Measurements from ENCODE around the gene GRK5.

GRK5 gene

DNA sequence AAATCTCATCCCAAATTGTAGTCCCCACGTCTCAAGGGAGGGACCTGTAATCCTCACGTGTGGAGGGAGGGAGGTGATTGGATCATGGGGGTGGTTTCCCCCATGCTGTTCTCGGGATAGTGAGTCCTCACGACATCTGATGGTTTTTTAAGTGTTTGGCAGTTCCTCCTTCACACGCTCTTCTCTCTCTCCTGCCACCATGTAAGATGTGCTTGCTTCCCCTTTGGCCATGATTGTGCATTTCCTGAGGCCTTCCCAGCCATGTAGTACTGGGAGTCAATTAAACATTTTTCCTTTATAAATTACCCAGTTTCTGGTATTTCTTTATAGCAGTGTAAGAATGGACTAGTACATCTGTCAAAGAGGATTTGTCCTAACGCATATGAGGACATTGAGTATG lies 275.6 kb downstream of the GRK5 start:
- no peak for DNase-seq (ENCODE audit: low read depth)

DNA sequence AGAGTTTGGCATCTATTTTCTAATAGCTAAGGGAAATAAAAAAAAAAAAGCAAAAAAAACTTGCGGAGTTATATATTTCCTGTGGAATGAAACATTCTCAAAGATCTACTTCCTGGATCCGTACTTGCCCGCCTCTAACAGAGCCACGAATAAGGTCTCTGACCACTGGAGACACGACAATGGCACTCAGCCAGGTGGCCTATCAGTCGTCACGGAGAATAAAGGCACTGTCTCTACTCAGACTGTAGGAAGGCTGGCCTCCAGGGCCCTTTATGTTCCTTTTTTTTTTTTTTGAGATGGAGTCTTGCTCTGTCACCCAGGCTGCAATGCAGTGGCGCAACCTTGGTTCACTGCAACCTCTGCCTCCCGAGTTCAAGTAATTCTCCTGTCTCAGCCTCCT lies 276.5 kb downstream of the GRK5 start:
- no peak for DNase-seq (ENCODE audit: low read depth)

DNA sequence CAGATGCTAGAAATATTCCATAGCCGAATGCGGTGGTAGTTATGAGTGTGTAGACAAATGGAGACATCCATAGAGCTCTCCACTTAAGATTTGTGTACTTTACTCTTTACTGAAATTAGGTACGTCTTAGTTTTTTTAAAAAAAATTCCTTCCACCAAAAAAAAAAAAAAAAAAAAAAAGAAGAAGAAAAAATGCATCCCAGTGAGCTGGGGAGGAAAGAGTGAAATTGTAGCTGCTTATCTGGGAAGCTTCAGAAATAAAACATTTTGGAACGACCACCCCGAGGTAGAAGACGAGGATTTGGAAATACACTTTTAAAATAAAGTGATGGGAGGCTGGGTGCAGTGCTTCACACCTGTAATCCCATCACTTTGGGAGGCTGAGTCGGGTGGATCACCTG lies 281.3 kb downstream of the GRK5 start:
- DNase-seq (ENCODE audit: low read depth) = no peak

DNA sequence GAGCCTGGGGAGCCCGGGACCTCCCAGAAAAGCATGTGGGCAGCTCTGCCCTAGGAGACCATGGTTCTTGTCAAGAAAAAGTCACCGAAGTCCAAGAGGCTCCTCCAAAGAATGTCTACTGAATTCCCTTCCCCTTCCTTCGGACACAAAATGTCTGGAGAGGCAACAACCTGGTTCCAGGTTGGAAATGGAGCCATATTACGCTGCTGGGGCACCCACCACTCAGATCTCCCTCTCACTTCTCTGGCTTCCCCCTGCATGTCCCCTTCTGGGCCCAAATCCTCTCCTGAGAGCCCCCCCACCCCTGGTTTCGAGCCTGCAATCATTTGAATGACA lies 282.6 kb downstream of the GRK5 start:
- no peak for DNase-seq (ENCODE audit: low read depth)

DNA sequence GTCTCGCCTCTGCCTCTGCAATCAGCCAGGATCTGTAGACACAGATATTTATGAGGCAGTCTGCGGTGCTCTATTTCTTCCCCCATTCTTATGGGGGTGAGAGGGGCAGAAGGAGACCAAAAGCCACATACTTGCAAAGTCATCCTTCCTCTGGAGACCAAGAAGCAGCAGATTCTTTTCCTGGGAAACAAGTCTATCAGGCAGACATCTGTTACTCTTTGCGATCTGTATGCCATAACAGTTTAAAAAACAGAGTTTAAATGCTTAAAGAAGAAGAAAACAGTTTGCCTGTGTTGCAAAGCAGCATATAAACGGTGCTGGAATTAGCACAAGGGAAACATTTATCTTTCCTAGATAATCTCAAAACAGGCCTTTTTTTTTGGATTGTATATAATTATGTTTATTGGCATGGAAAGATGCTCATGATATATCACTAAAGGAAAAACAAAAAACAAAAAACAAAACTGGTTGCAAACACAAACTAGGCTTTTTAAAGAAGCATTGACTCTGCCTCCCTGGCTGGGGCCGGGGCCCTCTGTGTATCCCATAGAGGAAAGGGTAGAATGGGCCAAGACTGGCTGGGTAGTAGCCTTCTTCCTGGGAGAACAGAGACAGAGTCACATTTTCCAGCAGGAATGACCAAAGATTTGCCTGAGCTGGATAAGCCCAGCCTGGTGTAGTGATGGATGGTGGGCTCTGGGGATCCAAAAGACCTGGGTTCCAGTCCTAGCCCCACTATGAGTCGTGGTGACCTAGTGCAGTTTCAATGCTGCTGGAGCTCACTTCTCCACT lies 284.8 kb downstream of the GRK5 start:
- no peak for DNase-seq (ENCODE audit: low read depth)

DNA sequence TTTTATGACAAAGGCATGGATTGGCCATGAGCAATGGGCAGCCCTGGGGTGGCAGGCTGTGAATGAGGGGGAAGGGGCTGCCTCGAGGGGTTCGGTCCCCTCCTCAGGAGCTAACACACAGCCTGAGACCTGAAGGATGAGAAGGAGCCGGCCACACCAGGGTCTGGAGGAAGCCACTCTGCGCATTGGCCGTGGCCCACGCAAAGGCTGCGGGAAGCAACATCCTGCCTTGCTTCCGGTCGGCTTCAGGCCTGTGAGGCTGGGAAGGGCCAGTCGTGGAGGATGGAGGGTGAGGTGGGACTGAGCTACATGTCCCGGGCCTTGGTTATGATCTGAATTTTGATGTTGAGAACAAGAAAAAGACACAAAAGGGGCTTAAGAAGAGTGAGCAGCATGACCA lies 285.8 kb downstream of the GRK5 start:
- DNase-seq (ENCODE audit: low read depth) = no peak

DNA sequence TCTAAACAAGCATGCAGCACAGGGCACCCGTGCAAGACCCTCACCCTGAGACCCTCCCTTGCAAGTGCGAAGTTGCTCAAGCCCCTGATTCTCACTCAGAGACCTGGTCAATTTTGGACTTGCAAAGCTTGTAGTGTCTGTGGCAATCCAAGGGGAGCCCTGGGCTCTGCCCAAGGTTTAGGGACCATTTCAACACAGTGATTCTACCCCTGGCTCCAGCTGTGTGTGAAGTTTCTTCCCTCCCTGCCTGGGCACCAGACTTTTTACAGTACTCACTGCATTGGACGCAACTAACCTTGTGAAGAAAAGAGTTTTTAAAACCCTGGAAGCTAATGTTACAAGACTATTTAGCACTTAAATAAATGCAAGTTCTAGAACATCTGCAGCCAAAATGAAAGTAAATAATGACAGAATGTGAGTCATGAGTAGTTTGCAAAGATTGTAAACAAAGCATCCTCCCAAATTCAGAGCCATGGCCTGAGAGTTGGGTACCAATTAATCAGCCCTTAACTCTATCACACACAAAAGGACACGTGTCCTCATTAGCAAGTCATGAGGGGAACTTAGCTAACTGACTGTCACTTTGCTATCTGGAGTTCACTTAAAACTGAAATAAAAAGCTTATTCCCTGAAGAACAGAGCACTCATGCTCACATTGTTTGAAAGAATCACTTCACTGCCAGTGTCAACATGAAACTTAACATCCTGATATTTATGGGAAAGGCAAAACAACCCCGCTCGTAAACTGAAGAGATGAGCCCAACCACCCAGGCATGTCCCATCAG lies 287.1 kb downstream of the GRK5 start:
- no peak for DNase-seq (ENCODE audit: low read depth)

DNA sequence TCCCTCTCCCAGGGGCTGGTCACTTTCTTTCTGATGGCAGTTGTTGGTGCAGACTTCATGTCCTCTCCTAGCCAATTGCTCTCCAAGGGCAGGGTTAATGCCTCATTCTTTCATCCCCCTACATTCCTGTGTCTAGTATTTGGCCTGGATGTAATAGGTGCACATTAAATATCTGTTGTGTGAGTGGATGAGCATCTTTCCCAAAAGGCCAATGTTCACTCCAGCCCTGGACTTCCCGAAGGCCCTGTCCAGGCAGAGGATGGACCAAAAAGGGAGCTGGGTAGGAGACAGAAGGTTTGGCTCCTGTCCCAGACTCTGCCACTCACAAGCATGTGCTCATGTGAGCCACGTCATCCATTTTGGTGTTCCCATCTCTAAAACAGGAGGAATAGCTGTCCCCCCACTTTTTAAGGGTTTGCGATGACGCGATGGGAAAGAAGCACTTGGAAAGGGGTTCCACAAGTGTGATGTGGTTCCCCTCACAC lies 287.7 kb downstream of the GRK5 start:
- DNase-seq (ENCODE audit: low read depth) = no peak

DNA sequence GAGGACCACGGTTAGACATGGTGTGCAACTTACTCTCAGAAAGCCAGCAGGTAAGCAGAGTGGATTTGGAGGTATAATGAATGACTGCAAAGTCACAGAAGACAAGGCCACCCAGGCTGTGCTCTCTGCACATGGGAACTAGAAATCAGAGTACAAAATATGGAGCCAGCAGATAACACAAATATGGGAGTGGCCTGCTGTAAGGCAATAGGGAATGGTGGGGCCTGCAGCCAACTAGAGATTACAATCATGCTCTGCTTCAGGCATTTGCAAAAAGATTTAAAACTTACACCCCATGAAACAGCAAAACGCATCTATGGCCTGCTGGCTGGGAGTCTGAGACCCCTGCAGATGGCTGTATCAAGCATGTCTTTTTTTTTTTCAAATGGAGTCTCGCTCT lies 288.2 kb downstream of the GRK5 start:
- no peak for DNase-seq (ENCODE audit: low read depth)

DNA sequence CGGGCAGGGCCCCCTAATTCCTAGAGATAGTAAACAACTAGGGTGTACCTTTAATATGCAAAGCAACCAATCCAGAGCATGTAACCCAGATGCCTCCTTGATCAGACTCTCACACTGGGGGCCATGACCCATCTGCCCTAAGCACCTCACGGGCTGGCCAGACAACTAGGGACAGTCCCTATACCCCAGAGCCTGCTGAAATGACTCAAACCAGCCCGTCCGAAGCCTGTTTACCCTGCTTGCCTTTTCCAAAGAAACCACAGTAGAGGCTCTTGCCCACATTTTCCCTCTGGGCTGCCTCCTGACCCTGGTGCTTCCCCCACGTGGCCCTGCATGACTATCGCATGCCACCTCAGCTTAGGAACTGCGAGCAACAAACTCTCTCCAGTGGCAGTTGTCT lies 288.9 kb downstream of the GRK5 start:
- DNase-seq (ENCODE audit: low read depth) = no peak

DNA sequence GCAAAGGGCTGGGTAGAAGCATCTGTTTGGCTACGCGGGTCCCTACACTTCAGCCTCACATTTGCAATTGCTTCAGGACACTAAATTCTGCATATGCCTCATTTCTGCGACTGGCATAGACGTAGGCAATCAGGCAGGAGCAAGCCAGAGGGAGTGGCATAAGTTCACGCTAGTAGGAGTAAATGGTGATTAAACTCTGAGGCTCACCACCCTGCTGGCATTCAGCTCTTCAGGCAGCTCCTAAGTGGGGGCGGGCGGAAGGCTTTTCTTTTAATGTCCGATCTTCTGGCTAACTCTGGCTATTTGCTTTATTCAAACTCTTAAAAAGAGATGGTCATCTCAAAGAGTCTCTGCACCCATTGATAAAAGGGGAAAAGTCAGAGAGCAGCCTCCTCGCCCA lies 289.9 kb downstream of the GRK5 start:
- DNase-seq (ENCODE audit: low read depth) = no peak

DNA sequence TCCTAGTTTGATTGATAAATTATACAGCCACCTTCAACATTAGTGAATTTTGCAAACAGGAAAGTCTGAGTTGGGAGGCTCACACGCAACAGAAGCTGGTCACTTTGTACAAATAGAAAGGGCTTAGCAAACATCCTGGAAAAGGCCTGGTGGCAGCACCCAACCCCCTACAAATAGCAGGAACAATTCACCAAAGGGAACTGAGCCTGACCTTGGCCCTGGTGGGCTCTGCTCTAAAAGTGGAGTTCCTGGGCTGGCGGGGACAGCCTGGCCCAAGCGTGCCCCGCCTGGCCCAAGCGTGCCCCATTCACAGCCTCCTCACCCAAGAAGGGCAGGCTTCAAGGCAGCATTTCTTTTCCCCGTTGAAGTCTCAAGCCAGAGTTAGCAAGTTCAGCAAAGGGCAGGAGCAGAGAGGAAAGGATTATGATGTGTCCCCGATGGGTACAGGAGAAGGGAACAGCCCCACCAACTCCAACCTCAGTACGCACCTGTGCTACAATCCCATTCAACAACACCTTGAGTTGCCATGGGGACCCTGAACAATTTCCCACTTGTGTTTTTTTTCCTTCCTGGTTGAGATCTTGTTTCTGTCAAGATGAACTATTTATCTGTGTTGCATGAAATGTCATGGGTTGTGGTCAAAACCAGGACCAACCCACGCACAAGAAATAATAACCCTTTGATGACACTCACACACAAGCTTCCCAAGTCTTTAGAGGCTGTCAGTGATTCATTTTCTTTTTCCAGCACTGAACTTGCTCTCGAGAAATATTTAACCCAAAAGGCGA lies 291.7 kb downstream of the GRK5 start:
- no peak for DNase-seq (ENCODE audit: low read depth)

DNA sequence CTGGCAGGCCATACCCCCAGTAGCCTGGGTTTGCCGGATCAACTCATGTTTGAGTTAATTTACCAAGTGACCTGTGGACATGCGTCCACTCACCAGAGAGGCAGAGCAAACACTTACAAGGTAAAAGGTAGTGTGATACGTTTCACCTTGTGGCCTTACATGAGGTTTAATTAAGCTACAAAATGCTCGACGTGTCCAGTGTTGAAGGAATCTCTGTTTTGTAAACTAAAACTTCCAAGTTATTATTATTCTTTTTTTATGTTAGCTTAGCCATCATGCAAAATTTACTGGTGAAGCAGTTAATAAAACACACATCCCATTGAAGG lies 292.3 kb downstream of the GRK5 start:
- no peak for DNase-seq (ENCODE audit: low read depth)

DNA sequence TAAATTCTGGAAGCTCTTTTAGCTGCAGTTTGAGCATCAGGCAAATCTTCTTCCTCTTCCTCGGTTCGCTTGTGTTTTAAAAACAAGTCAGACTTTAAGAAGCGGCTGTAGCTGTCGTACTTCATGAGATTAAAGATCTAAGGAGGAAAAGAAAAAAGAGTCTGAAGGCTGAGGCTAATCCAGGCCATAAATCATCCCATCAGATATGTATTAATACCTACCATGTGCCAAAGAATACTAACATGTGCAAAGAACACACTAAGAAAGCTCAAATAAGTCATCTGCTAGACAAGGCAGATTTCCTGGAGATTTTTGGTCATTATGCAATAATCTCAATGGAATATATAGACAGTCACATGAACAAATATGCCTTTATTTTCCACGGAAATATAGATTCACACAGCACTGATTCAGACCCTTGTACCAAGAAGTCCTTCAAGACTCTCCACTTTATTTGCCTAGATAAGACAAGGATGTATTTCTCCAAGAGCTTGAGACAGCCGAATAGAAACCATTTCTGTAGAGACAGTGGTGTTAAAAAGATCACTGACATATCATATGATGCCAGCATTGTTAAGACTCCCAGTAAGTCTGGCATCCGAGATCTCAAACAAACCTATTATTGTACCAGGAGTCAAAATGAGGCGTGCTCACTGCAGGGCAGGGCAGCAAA lies 292.9 kb downstream of the GRK5 start:
- DNase-seq (ENCODE audit: low read depth) = no peak

DNA sequence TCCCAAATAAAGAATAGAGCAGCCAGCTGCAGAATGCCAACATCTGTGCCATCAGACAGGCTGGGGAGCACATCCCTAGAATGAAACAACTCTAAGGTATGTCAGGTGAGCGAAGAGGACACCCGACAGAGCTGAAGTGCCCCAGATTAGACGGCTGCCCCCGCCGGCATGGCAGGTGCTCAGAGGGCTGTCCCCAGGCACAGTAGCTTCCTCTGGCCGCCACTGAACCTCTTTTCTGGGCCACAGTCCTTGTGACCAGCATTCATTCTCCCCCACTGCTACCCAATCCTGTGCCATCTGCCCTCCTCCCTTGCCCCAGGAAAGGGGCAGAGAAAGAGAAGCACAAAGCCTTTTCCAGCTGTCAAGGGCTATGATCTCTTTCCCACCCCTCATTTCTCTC lies 293.4 kb downstream of the GRK5 start:
- DNase-seq (ENCODE audit: low read depth) = no peak

DNA sequence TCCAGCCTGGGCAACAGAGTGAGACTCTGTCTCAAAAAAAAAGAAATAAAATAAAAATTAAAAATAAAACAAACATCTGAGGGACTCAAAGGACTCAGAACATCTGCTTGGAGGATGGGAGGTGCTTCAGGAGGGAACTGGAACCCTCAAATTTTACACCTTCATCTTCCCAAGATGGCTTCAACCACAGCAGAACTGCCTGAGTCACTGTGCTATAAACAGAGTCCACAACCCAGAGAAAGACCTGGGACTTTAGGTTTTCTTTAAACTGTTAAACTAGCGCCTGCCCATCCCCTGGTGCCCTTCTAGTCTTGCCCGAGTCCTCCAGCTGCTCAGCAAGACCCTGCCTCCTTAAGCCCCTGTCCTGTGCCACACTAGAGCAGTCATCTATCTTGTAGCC lies 294.3 kb downstream of the GRK5 start:
- no peak for DNase-seq (ENCODE audit: low read depth)

DNA sequence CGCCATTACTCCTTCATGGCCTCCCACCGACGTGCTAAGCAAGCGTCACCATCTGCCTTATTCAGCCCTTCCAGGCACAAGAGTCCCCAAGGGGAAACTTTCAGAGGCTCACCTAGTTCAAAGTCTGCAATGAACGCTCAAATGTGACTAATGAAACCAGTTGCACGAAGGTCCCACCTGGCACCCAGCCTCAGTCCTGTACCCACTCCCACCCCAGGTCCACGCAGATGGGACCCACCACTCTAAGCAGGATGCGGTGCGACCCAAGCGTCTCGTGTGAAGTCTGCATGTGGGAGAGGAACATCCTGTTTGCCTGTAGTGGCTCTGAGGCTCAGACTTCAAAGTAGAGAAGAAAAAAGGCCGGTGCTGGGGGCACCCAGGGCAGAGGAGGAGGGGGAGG lies 294.8 kb downstream of the GRK5 start:
- peak; percentile 83 for DNase-seq (ENCODE audit: low read depth)

DNA sequence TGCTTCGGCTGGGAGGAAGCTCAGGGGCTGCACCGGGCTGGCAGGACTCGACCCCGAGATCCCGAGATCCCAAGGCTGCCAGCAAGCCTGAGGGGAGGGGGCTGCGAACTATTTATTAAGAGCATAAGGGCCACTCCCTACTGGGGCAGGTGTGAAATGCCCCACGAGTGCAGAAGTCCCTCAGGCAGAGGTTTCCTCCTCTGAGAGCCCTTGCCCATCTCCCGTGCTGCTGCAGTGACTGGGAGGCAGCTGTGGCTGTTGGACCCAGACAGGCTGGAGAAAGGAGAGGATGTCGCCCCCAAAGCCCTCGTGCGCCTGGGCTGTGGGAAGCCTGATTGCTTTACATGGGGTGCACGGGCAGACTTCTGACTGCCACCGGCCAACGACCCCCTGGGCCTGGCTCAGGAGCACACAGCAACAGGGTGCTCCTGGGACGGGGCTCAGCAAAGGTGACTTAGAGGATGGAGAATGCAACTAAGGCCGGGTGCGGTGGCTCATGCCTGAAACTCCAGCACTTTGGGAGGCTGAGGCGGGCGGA lies 295.3 kb downstream of the GRK5 start:
- DNase-seq (ENCODE audit: low read depth) = no peak

DNA sequence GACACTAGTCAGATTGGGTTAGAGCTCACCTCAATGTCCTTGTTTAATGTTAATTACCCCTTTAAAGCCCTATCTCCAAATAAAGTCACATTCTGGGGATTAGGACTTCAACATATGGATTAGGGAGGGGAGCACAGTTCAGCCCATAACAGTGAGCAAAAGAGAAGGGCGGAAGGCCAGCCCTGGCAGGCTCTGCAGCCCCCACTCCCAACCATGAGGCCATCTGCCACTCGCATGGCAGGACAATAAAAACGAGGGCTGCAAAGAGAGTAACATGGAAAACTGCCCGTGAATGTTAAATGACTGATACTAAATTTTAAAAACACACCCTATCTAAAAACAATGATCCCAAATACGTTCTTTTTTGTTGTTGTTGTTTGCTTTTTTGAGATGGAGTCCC lies 296.4 kb downstream of the GRK5 start:
- no peak for DNase-seq (ENCODE audit: low read depth)

DNA sequence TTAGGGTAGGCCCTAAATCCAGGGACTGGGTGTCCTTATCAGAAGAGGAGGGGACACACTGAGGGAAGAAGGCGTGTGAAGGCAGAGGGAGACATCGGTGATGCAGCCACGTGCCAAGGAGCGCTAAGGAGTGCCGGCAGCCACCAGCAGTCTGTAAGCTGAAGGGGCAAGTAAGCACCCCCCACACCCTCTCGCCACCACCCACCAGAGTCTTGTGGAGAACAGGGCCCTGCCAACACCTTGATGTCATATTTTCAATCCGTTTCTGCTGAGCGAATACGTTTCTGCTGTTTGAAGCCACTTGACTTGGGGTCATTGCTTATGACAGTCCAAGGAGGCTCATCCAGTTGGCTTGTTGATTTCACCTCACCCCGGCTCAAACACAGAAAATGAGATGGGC lies 297.3 kb downstream of the GRK5 start:
- DNase-seq (ENCODE audit: low read depth) = no peak

DNA sequence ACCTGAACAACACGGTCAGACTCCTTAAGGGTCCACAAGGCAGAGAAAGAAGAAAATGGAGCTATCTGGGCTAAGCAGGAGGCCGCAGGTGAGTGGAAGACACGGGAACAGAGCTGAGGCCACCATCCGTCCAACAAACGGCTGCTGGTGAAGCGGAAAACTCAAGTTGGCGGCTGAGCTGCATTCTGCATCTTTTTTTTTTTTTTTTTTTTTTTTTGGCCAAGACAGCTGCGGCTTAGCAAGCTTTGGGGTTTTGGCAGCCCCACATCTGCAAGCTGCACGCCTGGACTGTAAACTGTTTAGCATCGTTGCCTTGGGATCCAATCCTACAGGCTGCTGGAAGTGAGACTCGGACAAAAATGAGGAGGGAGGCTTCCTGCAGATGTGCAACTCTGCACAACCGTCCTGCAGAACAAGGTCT lies 297.8 kb downstream of the GRK5 start:
- DNase-seq (ENCODE audit: low read depth) = no peak
